ENCODE data around the gene SUMO4.
A peak's percentile ranks its signal among the peaks of the same experiment; 100 is the strongest.

The SUMO4 gene

DNA sequence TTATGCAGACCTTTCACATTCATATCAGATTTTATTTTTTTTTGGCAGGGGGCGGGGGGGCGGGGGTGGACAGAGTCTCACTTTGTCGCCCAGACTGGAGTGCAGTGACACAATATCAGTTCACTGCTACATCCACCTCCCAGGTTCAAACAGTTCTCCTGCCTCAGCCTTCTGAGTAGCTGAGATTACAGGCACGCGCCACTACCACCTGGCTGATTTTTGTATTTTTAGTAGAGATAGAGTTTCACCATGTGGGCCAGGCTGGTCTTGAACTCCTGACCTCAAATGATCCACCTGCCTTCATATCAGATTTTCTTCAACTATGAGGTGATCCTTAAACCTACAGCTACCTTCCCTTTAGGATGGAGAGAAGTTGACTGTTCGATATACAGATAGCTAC is 8.0 kb upstream of the SUMO4 start:
- no peak for DNase-seq

DNA sequence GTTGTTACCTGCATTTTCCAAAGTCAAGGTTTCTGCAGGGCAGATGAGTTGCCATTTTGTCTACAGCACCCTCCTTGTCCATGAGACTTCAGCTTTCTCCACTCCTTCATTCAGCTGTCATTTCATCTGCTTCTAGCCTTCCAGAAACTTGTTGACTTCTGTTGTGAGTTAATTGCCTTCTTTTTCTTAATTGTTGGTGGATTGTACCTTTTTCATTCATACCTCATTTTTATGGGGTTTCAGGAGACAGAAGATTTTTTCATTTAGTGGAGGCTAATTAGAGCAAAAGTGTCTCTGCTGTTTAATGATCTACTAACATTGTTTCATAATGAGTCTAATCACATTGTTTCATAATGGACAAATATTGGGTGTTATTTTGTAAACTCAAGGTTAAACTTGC is 7.5 kb upstream of the SUMO4 start:
- DNase-seq: no peak

- no peak for DNase-seq
Observed at GRCh38 chr6:149393002-149393679, 6.9 kb upstream of the SUMO4 start.

GRCh38 chr6:149395185-149395584 is 4.9 kb upstream of the SUMO4 start:
- DNase-seq: no peak

- DNase-seq: no peak
Observed at GRCh38 chr6:149397384-149397783, 2.7 kb upstream of the SUMO4 start.

GRCh38 chr6:149403534-149403933 is 3.5 kb downstream of the SUMO4 start:
- no peak for DNase-seq

DNA sequence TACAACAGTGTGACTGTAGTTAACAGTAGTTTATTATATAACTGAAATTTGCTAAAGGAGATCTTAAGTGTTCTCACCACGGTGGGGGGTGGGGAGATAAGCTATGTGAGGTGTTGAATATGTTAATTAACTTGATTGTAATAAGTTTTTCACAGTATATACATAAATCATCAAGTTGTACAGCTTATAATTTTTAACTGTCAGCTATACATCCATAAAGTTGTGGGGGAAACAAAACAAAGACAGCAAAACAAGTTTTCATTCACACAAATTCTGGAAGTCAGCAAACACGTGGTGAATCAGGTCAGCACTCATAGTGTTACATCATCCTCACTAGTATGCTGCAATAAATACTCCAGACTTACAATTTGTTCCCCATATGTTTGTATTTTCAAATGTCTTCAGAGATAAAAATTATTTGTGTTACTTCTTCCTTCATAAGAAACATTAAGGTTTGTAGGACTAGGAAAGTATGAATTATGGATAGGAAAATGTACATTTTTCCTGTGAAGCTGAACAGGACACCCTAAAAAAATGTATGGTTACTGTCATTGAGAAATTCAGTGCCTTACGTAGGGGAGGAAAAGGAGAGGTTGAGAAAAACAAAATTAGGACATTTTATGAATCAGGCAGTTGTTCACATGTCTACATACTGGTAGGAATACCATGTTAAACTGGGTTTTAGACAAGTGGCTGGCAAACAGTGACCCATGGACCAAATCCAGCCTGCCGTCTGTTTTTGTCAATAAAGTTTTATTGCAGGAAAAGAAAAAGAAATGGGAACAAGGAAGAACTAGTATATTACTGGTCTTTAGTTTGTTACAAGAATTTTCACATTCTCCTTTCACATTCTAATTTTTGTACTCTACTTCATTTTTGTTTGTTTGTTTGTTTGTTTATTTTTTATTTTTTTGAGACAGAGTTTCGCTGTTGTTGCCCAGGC is 6.0 kb downstream of the SUMO4 start:
- no peak for DNase-seq

DNA sequence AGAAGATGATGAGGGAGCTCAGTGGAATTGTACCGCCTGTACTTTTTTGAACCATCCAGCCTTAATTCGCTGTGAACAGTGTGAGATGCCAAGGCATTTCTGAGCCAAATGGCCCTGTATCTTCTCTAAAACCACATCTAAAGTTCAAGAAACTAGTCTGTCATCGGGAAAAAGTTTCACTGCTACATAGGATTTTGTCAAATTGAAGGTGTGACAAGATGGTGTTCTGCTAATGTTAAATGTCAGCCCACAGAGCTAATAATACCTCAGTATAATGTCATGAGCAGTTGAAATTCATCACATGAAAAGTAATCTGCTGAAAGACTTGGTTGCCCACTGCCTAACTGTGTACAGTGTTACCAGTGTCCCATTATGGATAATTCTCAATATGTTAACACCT is 9.6 kb downstream of the SUMO4 start:
- no peak for DNase-seq

DNA sequence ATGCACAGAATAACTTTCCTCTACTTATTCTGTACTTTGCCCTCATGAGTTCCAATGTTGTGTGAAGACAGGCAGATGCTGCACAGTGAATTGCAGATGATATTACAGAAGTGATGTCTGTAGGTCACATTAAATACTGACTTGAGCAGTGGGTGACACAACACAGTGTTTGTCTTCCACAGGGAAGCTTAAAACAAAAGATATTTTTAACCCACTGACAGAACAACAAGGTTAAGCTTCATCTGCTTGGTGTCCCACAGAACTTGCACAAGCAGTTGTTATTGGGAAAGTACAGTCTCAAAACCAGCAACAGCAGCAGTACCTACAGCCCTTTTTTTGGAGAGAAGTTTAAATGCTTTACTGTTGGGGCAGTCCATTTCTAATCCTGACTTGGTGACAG is 10.5 kb downstream of the SUMO4 start:
- DNase-seq: no peak

GRCh38 chr6:149414009-149414408 is 13.9 kb downstream of the SUMO4 start:
- DNase-seq: no peak

- no peak for DNase-seq
Observed at GRCh38 chr6:149414821-149415220, 14.8 kb downstream of the SUMO4 start.

- DNase-seq: no peak
Observed at GRCh38 chr6:149419696-149420404, 19.8 kb downstream of the SUMO4 start.

DNA sequence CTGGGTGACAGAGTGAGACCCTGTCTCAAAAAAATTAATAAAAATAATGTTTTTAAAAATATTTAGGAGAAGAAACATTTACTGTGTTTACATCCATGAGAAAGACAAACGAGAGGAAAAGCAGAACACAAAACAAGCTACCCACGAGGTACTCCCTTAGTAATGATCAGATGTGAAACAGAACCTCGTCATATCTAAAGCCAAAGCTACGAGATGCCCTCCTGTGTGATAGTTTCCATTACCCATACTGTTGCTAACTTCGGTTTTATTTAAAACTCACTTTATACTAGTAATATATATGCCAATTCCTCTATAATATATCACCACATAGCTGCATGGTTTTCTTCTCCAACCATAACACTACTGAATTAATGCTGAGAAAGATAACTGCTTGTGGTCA is 21.1 kb downstream of the SUMO4 start:
- DNase-seq: no peak

DNA sequence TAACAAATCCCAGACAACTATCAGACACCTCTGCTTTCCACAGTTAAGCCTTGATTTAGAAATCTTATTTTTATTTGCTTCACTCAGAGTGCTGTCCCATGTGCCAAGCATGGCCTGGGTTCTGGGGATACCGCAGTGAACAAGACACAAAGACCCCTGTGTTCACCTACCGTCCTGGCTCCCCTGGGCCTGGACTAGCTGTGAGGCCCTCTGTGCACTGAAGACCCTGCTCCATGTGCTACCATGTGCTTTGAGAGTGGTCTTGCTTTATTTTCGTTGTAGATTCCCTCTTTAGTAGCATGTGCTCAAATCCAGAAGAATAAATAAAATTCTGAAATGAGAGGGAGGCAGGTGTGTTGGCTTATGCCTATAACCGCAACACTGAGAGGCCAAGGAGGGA is 22.5 kb downstream of the SUMO4 start:
- no peak for DNase-seq

DNA sequence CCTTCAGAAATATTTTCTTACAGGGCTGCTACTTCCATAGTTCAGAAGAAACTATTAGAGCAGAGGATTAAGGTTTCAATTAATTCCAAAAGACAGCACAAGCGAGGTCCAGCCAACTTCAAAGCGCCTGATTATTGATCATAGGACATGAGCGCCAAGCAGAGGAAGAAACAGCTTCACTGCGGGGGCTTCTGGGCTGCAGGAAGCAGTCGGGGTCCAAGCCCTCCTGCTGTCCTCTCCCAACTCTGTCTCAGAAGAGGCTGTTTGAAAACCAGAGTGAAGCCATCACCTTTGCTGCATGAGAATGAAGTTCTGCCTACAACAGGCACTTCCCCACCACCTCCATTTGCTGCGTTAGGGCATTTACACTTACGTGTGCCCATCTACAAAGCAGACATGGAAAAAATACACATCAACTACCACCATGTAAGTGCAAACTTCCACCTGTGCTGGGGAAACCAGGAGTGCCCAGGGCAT is 23.9 kb downstream of the SUMO4 start:
- no peak for DNase-seq

DNA sequence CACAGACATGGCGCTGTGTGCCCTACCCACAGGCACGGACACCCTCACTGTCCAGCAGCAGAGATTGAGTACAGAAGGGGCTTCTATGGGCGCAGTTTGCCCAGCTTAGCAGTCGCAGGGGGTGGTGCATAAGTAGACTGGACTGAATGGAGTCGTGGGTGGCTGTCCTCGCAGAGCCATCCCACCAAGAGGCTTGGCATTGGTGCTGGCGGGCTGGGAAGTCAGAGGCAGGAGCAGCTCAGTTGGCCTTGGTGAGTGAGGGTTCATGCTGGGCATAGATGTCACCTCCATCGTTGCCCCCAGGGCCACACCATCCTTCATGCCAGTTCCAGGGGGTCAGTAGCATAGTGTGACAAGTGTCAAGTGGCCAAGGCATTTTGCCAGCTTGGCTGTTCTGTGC is 25.2 kb downstream of the SUMO4 start:
- no peak for DNase-seq

- no peak for DNase-seq
Observed at GRCh38 chr6:149425754-149426153, 25.7 kb downstream of the SUMO4 start.

GRCh38 chr6:149428606-149429005 is 28.5 kb downstream of the SUMO4 start:
- DNase-seq: no peak

DNA sequence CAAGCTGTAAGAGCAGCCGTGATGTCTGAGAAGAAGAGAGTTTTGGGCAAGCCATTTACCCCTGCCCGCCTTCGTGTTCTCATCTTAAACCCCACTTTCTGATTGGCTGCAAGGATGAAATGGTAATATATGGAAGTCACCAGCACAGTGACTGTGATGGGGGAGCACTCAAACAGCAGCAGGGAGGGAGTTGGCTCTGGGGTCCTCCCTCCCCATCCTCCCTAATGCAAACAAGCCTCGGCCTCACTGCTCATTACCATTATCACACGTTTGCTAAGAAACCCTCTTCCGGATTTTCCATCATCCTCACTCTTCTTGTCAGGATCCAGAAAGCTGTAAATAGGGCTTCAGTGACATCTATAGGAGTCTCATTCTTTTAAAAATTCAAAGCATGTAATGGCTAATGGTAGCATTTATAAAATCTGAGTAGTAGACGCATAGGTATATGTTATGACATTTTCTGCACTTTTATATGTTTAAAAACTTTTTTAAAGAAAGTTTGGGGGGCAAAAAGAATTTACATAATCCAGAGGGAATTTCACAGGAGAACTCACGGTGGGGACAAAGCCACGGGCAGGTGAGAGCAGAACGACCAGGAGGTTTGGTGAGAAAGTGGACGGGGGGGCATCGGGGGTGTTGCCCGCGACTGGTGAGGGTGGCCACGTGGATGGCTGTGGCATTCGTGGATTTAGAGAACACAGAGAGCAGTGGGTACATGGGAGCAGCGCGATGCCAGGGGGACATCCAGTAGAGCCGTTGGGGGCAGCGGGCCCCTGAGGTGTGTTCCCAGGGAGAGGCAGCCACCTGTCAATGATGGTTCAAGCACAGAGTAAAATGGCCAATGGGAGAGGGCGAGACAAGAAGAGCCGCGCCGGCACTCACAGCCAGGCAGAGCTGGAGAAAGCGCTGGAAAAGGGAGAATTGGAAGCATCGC is 29.6 kb downstream of the SUMO4 start:
- DNase-seq: no peak

DNA sequence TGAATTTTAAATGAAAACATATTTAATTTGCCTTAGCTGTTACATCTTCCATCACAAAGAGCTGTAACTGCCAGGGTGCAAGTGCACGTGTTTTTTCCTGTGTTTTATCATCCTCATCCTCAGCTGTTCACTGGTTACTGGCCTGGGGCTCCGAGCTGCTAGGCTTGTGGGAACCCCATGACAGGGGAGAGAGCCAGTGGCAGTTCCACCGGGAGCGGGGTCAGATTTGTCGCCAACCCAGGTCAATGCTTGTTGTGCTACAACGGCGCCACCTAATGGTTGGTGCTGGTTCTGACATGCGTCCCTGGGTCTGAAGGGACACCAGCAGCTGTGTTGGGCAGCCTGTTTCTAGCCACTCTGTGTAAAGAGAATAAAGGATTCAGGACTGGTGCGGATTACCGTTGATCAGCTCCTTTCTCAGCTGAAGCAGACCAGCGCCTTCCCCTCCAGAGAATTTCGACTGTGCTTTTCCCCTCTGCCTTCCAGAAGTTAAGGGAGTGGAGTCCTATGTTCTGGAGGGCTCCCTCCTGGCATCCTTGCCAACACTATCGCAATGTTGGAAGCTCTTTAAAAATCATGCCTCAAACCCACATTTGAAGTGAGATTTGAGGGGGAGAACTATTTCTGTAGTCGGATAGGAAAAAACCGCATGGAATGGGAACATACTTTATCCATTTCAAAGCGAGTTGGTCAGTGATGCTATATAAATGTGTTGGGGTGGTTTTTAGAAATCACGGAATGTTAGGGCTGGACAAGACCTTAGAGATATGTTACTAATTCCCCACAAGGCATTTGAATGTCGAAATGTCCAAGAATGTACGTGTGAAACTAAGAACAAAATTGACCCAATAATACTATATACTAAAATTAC is 32.1 kb downstream of the SUMO4 start:
- DNase-seq: peak; percentile 91

GRCh38 chr6:149433405-149433804 is 33.3 kb downstream of the SUMO4 start:
- no peak for DNase-seq
